NCI-H146 treated with DMSO at 0.1 percent for 48 hours (cell line): ENCODE results near the gene POLDIP2.

ENCODE experiments used
- DNase-seq: peaks from one replicate; lab custom pipeline; 2025; ENCODE audit not compliant: unreplicated experiment; lab: John Stamatoyannopoulos, UW

The POLDIP2 gene

GRCh38 chr17:28318759-28319597 is 38.3 kb downstream of the POLDIP2 start, which contains the start of gene TMEM97:
Gene TMEM97 (plus strand): TSS chr17:28319200. CDS start chr17:28319240, 40 bp downstream.
- peak; percentile 95 for DNase-seq

GRCh38 chr17:28317966-28318758 is 39.2 kb downstream of the POLDIP2 start:
- peak; percentile 27 for DNase-seq

- no peak for DNase-seq
Observed at GRCh38 chr17:28317099-28317965, 40.0 kb downstream of the POLDIP2 start.

GRCh38 chr17:28315846-28316705 is 41.3 kb downstream of the POLDIP2 start:
- no peak for DNase-seq

- DNase-seq = no peak
Observed at GRCh38 chr17:28313841-28314240, 43.5 kb downstream of the POLDIP2 start.

DNA sequence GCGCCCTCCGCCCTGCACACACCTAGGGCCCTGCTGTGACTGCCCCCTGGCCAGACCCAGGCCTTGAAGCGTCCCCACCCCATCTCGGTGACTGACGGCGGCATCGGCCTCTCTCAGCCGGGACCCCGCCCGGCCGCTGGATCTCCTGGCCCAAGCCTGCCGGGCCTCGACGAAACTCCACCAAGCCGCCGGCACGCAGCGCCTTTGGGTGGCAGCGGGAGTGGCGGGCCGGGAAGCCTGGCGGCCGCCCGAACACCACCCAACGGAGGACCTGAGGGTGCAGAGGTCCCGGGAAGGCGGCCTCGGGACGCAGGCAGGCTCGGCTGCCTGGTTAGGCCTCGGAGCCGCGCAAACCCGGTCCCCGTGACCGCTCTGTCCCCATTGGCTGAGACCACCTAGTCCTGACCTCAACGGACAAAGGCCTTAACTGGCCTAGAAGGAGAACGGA is 50.3 kb downstream of the POLDIP2 start:
- DNase-seq = no peak

- DNase-seq = no peak
Observed at GRCh38 chr17:28298449-28298848, 58.9 kb downstream of the POLDIP2 start.
